ENCODE data around the gene ZAP70.
A peak's percentile ranks its signal among the peaks of the same experiment; 100 is the strongest.

Gene ZAP70

DNA sequence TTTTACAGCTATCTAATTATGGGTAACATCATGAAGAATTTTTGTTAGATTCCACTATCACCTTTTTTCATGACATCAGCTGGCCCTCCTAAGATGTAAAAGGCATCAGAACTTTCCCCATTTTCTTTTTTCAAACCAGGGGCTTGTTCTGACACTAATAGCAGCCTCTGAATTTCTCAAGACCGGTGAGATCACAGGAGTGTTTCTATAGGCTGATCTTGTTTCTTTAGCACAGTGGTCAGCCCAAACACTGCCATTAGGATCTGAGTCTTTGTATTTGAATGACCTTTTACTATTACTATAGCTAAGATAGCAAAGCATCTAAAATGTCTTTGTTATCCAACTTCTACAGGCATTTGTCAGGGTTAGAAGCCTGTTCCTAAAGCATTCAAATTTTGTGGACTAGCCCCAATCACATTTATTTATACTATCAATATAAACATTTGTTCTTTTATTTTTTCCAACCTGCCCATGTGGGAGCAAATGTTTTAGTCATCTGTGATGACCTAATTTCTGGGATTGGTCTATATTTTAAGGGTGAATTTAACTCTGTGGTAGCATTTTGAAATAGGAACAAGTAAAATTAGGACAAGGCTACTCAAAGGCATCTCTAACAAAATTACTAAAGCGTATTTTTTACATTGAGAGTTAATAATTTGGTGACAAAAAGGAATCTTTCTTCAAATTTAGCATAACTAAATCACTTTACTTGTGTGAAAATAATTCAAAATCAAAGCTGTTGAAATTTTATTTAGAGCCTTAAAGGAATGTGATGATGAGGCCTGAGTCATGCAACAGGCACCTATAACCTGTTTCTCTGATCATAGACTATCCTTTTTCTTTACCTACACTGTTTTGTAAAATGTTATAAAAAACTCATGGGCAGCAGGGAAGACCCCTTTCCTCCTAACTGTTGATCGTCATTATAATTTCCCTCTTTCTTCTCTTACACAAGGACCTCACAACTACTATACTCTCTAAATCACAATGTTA lies 39.3 kb downstream of the ZAP70 start:
- no peak for DNase-seq (ENCODE audit: low read depth)

GRCh38 chr2:97754690-97755346 lies 41.4 kb downstream of the ZAP70 start:
- no peak for DNase-seq (ENCODE audit: low read depth)

DNA sequence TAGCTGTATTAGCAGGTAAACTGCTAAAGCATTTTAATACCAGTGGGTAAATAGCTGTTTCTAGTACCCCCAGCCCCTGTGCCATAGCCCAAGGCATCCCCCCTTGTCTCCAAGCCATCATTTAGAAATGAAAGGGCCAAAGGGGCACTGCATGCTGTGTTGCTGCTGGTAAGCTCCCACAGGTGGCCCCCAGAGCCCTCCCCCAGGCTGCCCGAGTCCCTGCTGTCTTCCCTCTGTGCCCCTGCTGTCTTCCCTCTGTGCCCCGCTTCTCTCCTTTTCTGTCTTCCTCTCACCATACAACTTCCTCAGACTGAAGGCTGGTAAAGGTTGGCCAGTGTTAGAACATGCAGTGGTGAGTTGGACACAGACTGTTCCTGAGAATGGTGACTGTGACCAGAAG lies 42.1 kb downstream of the ZAP70 start:
- DNase-seq (ENCODE audit: low read depth): no peak

GRCh38 chr2:97757062-97757461 lies 43.7 kb downstream of the ZAP70 start:
- DNase-seq (ENCODE audit: low read depth): no peak

DNA sequence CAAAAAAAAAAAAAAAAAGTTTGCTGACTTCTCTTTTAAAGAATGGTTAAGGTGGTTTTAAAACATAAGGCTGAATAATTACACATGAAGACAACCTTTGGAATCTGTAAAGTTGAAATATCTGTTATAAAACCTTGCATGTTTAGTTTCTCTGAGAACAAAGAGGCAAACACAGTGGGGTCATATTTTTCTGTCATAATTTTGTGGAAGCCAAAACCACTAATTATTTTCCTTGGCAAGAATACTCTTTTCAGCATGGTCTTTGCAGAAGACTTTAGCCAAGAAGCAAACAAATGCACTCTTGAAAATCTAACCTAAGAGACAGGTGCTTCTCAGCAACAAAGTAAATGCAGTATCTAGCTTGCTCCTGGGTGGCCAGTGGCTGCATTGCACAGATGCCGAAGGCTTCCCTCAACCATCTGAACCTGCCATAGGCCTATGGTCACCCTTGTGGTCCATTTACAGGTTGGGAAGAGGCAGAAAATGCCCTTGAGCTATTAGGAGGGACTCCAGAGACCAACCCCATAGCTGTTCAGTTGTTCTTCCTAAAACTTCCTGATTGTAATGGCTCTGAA lies 44.8 kb downstream of the ZAP70 start:
- peak; percentile 6 for DNase-seq (ENCODE audit: low read depth)

- no peak for DNase-seq (ENCODE audit: low read depth)
Observed at GRCh38 chr2:97759727-97760407, 46.5 kb downstream of the ZAP70 start.

DNA sequence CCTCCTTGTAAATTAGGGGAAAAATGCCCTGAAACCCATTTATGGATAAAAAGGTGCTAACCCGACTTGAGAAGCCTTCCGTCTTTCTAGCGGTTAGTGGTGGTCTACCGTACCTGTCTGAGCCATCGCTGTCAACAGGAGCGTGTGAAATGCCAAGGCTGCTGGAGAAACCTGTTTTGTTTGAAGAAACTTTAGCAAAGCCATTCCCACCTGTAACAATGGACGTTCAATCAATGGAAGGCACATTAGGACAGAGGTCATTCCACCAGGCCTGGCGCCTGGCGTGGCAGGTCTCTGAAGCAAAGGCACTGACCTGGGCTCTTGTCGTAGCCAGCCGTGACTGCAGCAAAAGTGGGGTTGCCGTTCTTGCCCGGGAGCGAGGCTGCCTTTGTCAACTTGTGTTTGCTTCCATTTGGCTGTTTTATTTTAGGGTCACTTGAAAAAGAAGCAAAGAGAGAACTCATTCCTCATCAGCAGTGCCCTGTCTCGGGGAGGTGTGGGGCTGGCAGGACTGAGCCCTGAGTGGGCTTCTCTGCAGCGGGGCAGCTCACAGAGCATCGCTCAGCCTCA lies 47.2 kb downstream of the ZAP70 start:
- DNase-seq (ENCODE audit: low read depth): no peak

DNA sequence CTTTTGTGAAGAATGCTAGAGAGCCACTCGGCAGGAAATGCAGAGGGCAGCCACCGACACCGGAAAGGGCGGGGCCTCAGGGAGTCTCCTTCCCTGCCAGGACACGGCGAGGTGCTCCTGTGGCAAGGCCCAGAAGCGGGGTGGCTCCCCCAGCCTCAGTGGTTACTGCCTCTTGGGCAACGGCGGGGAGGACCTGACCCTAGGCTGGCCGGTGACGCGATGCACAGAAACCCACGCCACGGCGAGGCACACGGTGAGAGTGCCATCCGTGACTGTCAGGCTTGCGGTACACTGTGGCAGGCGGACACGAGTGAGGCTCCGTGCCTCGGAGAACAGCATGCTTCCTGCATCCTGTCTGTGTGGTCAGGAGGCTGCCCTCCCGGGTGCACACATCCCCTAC lies 47.8 kb downstream of the ZAP70 start:
- DNase-seq (ENCODE audit: low read depth): no peak

DNA sequence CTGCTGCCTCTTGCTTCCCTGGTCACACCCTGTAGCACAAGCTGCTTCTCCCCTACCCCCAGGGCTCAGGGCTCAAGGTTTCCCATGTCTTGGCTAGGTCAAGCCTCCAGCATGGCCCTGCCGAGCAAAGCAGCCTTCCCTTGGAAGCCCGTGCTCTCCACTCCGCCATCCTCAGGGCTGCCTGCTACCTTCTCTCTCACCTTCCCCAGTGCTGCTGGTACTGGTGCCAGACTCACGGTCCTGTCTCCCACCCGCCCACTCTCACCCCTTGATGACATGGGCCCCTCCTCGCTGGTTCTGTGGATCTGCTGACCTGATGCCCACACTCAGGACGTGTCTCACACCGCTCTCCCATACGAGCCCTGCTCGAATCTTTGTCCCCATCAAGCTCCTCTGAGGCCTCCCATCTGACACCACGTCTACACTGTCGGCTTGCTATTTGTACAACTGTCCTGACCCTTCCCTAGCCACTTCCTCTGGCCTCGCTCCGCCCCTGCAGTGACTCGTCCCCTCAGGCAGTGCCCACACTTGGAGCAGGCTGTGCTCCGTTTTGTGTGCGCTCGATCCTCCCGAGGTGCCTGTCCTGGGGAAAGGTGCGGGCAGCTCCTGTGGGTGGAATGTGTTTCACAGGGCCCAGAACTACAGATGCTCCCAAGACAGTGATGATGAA lies 49.9 kb downstream of the ZAP70 start:
- no peak for DNase-seq (ENCODE audit: low read depth)

- DNase-seq (ENCODE audit: low read depth): no peak
Observed at GRCh38 chr2:97764559-97765263, 51.3 kb downstream of the ZAP70 start.

- DNase-seq (ENCODE audit: low read depth): no peak
Observed at GRCh38 chr2:97765933-97766332, 52.6 kb downstream of the ZAP70 start.

- DNase-seq (ENCODE audit: low read depth): no peak
Observed at GRCh38 chr2:97766567-97766966, 53.2 kb downstream of the ZAP70 start.

- no peak for DNase-seq (ENCODE audit: low read depth)
Observed at GRCh38 chr2:97769308-97769707, 55.9 kb downstream of the ZAP70 start.

DNA sequence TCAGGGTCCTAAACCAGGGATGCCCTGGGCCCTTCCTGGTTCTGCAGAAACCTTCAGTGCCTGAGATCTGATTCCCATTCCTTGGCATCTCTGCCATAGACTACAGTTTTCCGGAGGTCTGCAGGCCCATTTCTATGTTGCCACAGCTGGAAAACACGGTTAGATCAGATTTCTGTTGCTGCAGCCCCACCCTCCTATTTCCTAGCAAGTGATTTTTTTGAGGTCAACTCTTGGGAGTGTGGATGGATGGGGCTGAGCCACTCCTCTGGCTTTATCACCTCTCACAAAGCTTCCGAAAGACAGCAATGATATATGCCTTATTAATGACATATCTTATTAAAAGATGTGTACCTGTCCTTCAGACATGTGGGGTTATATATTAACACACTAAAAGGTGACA lies 56.3 kb downstream of the ZAP70 start:
- no peak for DNase-seq (ENCODE audit: low read depth)

DNA sequence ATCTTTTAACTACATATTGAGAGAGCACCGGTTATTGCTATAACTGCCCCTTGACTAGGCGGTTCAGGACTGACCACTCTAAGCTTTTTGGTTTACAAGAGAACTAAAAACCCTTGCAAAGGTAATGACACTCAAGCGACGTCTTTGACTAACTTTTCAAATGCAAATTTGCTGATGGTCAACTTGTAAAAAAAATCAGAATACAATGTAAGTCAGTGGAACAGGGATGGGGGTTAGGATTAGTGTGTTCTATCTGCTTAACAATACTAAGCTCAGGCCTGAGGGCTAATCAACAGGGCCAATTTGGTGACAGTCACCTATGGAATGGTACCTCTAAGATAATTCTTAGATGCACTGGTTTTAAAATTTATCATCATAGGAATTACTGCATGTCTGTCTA lies 57.1 kb downstream of the ZAP70 start:
- DNase-seq (ENCODE audit: low read depth): no peak

DNA sequence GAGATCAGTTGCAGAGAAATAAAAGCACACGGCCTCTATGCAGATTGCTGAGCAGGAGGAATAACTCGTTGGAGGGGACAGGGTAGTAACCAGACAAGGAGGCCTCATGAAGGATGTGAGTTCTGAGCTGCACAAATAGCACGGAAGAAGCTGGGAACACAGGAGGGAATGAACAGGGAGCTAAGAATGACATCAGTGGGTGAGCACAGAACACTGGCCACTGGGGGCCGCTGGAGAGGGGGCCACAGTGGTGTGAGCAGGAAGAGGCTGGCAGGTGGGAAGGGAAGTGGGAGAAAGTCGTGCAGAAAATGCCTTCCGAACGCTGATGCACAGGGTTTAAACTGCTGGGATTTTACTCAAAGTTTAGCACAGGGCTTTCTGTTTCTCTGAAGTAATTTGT lies 61.0 kb downstream of the ZAP70 start:
- DNase-seq (ENCODE audit: low read depth): no peak

GRCh38 chr2:97775074-97775473 lies 61.7 kb downstream of the ZAP70 start:
- DNase-seq (ENCODE audit: low read depth): no peak

DNA sequence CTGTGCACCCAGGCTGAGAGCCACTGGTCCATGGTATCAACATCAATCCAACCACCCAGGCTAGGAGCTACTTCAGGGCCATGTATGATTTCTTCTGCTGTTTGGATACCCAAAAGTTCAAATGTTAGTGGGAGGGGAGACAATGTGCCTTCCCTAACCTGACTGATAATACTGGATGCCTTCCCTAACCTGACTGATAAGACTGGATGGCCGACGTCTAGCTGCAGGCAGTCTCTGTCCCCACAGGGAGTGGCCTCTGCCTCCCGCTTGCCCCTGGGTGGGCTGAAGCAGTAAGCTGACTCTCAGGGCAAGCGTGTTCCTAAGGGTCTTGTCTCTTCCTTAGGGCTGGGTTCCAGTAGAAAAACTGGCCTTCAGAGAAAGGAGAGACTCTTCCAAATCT lies 65.8 kb downstream of the ZAP70 start:
- DNase-seq (ENCODE audit: low read depth): no peak

GRCh38 chr2:97781981-97782380 lies 68.6 kb downstream of the ZAP70 start:
- no peak for DNase-seq (ENCODE audit: low read depth)

GRCh38 chr2:97784953-97785352 lies 71.6 kb downstream of the ZAP70 start:
- no peak for DNase-seq (ENCODE audit: low read depth)

- DNase-seq (ENCODE audit: low read depth): no peak
Observed at GRCh38 chr2:97785818-97786217, 72.4 kb downstream of the ZAP70 start.
